ENCODE measurements around the gene ZBTB7A. TPM values are rescaled to one million over a fixed set of nuclear protein-coding genes. Genes with fewer than 3 reads are reported as not detected.

The ZBTB7A gene
- total RNA-seq, 4 donors from 2014 or later, result 60.5 to 187 (median 81.2) TPM

DNA sequence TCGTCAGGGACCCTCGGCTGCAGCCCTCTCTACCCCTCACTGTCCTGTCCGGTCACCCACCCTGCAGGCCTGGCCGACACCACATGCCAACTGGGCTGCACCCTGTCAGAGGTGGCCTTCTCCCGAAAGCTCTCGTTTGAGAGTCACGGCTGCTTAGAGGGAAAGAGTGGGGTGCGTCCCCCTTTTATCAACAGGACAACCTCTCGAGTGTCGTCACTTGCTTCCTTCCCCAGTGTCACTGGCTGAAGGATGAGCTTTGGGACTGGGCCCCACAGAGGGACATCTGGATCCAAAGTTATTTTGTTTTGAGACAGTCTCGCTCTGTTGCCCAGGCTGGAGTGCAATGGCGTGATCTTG, 28.8 kb upstream of the ZBTB7A start:
- H3K27me3 ChIP-seq, result no peaks in the 10 kb centered on the region
- intact Hi-C loops (cut with DNase I), result no loop called here
- whole genome bisulfite sequencing, 2 donors, result 85 to 91% methylated on average over 2 to 10 of the region's 12 CpGs
- peaks cover 9 to 84% (median 18%) of the 10 kb centered on the region in 3 donors for H3K36me3 ChIP-seq
- peaks cover 4 to 30% (median 8%) of the 10 kb centered on the region in 3 donors for H3K4me1 ChIP-seq
- H3K9me3 ChIP-seq, result no peaks in the 10 kb centered on the region
- DNase-seq, result no peak
- TF ChIP-seq POLR2A (IDR thresholded peaks at IDR 0.05), result no peak
- TF ChIP-seq, protein P1, sequence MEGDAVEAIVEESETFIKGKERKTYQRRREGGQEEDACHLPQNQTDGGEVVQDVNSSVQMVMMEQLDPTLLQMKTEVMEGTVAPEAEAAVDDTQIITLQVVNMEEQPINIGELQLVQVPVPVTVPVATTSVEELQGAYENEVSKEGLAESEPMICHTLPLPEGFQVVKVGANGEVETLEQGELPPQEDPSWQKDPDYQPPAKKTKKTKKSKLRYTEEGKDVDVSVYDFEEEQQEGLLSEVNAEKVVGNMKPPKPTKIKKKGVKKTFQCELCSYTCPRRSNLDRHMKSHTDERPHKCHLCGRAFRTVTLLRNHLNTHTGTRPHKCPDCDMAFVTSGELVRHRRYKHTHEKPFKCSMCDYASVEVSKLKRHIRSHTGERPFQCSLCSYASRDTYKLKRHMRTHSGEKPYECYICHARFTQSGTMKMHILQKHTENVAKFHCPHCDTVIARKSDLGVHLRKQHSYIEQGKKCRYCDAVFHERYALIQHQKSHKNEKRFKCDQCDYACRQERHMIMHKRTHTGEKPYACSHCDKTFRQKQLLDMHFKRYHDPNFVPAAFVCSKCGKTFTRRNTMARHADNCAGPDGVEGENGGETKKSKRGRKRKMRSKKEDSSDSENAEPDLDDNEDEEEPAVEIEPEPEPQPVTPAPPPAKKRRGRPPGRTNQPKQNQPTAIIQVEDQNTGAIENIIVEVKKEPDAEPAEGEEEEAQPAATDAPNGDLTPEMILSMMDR (IDR thresholded peaks at IDR 0.05), result no peak
- H3K27ac ChIP-seq, result peak overlapping the region; percentile 52 to 87 (median 78)
- H3K4me3 ChIP-seq, result no peak overlapping the region

DNA sequence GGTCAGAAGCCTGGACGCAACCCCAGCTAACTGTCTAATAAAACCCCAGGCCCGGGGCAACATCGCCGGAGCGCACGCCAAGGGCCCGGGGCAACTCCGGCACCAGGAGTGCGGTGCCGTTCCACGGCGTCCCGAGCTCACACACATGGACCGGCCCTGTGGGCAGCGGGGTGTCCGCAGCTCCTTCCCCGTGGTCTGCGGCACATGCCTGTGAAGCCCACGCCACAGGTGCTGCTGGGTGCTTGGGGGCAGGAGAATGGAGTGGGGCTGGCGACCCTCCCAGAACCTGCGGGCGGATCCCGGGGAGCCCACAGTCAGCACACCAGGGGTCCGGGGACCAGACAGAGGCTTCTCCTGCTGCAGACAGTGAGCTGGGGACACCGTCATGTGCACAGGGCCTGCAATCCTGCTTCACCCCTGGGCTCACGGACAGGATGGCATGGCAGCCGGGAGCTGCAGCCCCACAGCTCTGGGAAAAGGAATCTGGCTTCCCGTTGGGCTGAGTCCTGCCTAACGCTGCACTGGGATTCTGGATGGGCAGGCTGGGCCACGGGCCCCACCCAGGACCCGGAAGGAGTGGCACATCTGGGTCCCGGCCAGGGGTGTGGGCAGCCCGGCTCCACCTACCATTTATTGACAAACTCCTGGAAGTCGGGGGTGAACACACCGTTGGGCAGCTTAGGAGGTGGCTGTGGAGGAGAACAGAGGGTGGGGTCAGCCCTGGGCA, 28.2 kb upstream of the ZBTB7A start:
- Histone ChIP-seq H3K9me3 (no peaks in the 10 kb centered on the region), H3K27ac (peak overlapping the region; percentile 52 to 87 (median 78)), H3K27me3 (no peaks in the 10 kb centered on the region), H3K36me3 (peaks cover 13 to 84% (median 19%) of the 10 kb centered on the region in 3 donors), H3K4me3 (no peak overlapping the region), H3K4me1 (peaks cover 4 to 30% (median 8%) of the 10 kb centered on the region in 3 donors)
- 48 to 60% methylated on average over 2 to 6 of the region's 35 CpGs for WGBS, 2 donors
- intact Hi-C loops (cut with DNase I), result no loop called here
- no peak for DNase-seq
- TF ChIP-seq, protein P1 (IDR thresholded peaks at IDR 0.05), result no peak
- peak in 1 of 4 donors; percentile 18 for TF ChIP-seq POLR2A (IDR thresholded peaks at IDR 0.05)

GRCh38 chr19:4094291-4094690, 27.6 kb upstream of the ZBTB7A start:
- Histone ChIP-seq H3K27ac (peak overlapping the region in 3 of 4 donors; percentile 74 to 87 (median 83)), H3K9me3 (no peaks in the 10 kb centered on the region), H3K4me3 (no peak overlapping the region), H3K36me3 (peaks cover 17 to 84% (median 22%) of the 10 kb centered on the region in 3 donors), H3K4me1 (peaks cover 4 to 30% (median 8%) of the 10 kb centered on the region in 3 donors), H3K27me3 (no peaks in the 10 kb centered on the region)
- intact Hi-C loops (cut with DNase I), result no loop called here
- no peak for DNase-seq
- WGBS, 2 donors, result 93% methylated on average over 6 of the region's 19 CpGs; no CpG with 5 or more reads in 1 of the 2 donors
- TF ChIP-seq POLR2A (IDR thresholded peaks at IDR 0.05), result no peak
- TF ChIP-seq, protein P1 (IDR thresholded peaks at IDR 0.05), result no peak

DNA sequence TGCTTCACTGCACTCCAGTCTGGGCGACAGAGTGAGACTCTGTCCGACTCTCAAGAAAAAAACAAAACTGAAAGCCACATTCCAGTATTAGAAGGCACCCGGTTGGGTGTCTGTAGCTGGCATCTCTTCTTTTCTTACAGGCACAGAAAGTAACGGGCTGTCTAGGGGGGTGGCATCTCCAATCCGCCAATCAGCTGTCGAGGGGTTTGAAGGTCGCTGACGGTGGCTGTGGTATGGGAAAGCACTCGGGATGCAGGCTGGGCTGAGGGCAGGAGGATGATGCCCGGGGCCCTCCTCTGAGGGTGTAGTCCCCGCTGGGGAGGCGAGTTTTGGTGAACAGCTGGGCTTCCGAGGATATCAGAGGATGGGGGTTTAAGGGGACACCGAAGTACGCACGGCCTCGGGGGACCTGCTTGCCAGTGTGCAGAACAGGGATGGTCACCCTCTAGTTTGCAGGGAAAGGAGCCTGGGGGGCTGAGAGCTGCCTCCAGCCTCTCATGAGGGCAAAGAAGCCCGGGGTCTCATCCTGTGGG, 27.0 kb upstream of the ZBTB7A start:
- DNase-seq, result no peak
- H3K4me1 ChIP-seq, result peaks cover 4 to 30% (median 8%) of the 10 kb centered on the region in 3 donors
- TF ChIP-seq, protein P1 (IDR thresholded peaks at IDR 0.05), result no peak
- TF ChIP-seq POLR2A (IDR thresholded peaks at IDR 0.05), result no peak
- H3K4me3 ChIP-seq, result no peak overlapping the region
- peaks cover 17 to 82% (median 19%) of the 10 kb centered on the region in 3 donors for H3K36me3 ChIP-seq
- intact Hi-C loops (cut with DNase I), result no loop called here
- H3K9me3 ChIP-seq, result no peaks in the 10 kb centered on the region
- H3K27ac ChIP-seq, result peak overlapping the region in 2 of 4 donors; percentile 83 to 87
- H3K27me3 ChIP-seq, result no peaks in the 10 kb centered on the region
- WGBS, 2 donors, result 93% methylated on average over 13 to 14 of the region's 18 CpGs

Measured in esophagus squamous epithelium (tissue), 5 donors.